ENCODE results near the gene BNC1.

BNC1 gene

DNA sequence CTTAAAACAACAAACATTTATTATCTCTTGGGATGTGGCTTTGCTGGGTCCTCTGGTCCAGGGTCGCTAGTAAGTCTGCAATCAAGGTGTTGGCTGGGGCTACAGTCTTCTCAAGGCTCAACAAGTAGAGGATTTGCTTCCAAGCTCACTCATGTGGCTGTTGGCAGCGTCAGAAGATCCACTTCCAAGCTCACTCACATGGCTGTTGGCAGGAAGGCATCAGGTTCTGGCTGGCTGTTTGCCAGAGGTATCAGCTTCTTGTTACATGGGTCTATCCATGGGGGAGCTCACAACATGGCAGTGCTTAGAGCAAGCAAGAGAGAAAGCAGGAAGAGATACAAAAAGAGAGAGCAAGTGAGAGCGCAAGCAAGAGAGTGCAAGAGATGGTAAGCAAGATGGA, 15.0 kb upstream of the BNC1 start:
- H3K4me3 ChIP-seq (replicated peaks; ENCODE audit: low read depth, low read length): no peak overlapping the region
- no peak for DNase-seq (ENCODE audit: extremely low read depth, low read depth)
- TF ChIP-seq, protein P1, sequence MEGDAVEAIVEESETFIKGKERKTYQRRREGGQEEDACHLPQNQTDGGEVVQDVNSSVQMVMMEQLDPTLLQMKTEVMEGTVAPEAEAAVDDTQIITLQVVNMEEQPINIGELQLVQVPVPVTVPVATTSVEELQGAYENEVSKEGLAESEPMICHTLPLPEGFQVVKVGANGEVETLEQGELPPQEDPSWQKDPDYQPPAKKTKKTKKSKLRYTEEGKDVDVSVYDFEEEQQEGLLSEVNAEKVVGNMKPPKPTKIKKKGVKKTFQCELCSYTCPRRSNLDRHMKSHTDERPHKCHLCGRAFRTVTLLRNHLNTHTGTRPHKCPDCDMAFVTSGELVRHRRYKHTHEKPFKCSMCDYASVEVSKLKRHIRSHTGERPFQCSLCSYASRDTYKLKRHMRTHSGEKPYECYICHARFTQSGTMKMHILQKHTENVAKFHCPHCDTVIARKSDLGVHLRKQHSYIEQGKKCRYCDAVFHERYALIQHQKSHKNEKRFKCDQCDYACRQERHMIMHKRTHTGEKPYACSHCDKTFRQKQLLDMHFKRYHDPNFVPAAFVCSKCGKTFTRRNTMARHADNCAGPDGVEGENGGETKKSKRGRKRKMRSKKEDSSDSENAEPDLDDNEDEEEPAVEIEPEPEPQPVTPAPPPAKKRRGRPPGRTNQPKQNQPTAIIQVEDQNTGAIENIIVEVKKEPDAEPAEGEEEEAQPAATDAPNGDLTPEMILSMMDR (IDR thresholded peaks at IDR 0.05; ENCODE audit: low read depth, low read length, missing control alignments): no peak

DNA sequence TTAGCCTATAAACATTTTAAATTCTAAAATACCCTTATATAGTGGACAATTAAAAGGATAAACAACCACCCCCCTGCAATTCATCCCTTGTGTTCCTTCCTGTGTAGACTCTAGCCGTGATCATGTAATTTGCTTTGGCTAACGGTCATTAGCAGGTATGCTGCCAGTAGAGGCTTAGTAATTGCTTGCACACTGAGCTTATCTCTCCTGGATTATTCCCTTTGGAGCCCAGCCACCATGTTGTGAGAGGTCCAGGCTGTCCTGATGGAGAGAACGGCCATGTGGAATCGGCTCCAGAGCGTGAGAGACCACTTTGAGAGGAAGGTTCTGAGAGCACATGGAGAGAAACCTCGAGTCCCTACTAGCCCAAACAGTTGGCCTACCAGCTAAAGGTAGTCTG, 11.0 kb upstream of the BNC1 start:
- no peak for DNase-seq (ENCODE audit: extremely low read depth, low read depth)
- no peak overlapping the region for H3K4me3 ChIP-seq (replicated peaks; ENCODE audit: low read depth, low read length)
- TF ChIP-seq, protein P1 (IDR thresholded peaks at IDR 0.05; ENCODE audit: low read depth, low read length, missing control alignments): no peak

DNA sequence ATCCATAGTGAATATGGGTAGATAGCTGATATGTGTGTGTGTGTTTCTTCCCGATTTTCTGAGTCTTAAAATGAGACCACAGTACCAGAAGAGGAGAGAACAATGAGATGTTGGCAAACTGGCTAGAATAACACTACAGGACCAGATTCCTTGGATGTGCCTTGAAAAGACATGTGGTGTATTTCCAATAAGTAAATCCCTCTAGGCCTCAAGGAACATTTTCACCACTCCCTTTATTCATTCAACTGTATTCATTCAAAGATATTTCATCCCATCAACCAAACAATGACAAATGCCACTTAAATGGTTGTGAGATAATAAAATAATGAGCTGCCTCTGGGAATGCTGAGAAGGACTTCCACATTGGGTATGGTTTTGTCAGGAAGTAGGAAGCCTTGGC, 8.7 kb upstream of the BNC1 start:
- TF ChIP-seq, protein P1 (IDR thresholded peaks at IDR 0.05; ENCODE audit: low read depth, low read length, missing control alignments): no peak
- H3K4me3 ChIP-seq (replicated peaks; ENCODE audit: low read depth, low read length): no peak overlapping the region
- no peak for DNase-seq (ENCODE audit: extremely low read depth, low read depth)

DNA sequence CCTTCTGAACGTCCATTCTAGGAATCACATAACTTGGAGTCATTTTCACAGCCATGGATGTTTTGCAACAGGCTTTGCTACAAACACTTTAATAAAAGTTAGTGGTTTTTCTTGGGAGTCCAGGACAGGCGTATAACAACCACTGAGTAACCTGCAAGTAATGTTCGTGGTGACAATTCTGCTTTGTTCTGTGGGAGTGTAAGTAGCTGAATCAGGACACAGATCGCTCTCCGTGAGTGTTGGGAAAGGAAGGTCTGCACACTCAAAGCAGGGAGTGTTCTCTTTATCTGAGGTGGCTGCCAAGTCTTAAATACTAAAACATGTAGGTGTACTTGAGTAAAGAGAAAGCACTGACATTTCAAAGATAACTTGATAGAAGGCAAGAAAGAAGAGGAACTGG, 7.9 kb upstream of the BNC1 start:
- TF ChIP-seq, protein P1 (IDR thresholded peaks at IDR 0.05; ENCODE audit: low read depth, low read length, missing control alignments): no peak
- DNase-seq (ENCODE audit: extremely low read depth, low read depth): no peak
- no peak overlapping the region for H3K4me3 ChIP-seq (replicated peaks; ENCODE audit: low read depth, low read length)

DNA sequence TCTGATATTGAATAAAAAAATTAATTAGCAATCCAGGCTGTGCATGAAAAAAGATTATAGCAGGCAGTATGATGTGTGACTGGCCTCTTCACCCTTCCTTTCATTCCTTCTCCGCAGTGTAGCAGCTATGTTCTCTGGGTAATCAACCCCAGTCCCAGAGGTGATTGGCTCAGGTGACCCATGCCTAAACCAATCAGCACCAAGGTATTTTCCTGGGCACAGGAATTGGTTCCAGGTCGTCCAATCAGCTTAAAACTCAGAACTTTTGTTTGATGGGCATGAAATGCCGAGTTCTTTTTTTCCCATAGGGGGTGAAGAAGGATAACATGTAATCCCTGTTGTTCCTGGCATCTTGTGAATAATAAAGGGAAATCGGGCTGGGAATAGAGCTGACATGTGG, 5.8 kb upstream of the BNC1 start:
- TF ChIP-seq, protein P1 (IDR thresholded peaks at IDR 0.05; ENCODE audit: low read depth, low read length, missing control alignments): no peak
- DNase-seq (ENCODE audit: extremely low read depth, low read depth): no peak
- no peak overlapping the region for H3K4me3 ChIP-seq (replicated peaks; ENCODE audit: low read depth, low read length)

DNA sequence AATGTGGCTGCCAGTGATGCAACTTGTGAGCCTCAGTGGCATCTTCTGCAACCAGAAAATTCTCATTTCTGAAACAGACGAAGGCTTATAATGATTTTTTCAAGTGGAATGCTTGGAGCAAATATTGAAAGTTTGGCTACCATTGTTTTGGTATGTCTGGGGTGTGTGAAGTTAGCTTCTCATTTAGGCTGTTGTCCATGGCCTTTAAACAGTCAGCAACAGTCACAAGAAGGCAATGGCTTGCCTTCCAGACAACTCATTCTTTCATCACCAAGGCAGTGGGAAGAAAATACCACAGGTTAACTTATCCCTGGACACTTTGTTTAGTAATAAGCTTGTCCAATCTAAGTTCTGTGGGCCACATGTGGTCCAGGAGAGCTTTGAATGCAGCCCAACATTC, 4.7 kb upstream of the BNC1 start:
- TF ChIP-seq, protein P1 (IDR thresholded peaks at IDR 0.05; ENCODE audit: low read depth, low read length, missing control alignments): no peak
- DNase-seq (ENCODE audit: extremely low read depth, low read depth): no peak
- no peak overlapping the region for H3K4me3 ChIP-seq (replicated peaks; ENCODE audit: low read depth, low read length)

DNA sequence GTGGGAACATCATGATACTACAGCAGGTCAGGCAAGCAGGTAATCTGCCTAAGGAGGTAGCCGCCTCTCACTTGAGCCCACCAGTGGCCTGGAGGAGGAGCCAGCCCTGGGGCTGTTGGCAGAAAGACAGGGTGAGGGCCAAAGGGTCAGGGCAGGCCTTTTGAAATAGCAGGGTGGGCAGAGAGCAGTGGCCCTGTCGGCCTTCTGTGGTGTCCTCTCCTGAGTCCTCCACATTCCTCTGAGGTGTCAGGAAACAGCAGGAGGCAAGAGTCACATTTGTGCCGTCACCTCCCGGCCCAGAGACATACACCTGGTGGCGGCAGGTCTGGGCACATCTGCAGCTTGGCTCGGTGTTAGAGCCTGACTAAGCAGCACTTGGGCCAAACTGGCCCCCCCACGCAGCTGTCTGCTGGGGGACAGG, 3.9 kb upstream of the BNC1 start:
- TF ChIP-seq, protein P1 (IDR thresholded peaks at IDR 0.05; ENCODE audit: low read depth, low read length, missing control alignments): no peak
- DNase-seq (ENCODE audit: extremely low read depth, low read depth): no peak
- no peak overlapping the region for H3K4me3 ChIP-seq (replicated peaks; ENCODE audit: low read depth, low read length)
